MM.1S (cell line): Measurements from ENCODE around the gene FAM217A.

ENCODE experiments used
- EZH2 ChIP-seq: fragments of 300-600 bp; sonication (generic); optimal IDR thresholded peaks from 2 replicates; pipeline ENCODE3; 2017; ENCODE audit warnings: low read depth, mild to moderate bottlenecking, antibody characterized with exemption, low read length, mixed read lengths
- TF ChIP-seq, protein P1 (sequence below): fragments of 300-600 bp; sonication (generic); IDR thresholded peaks from 2 replicates; pipeline ENCODE4 v1.5.1; 2016; ENCODE audit warnings: antibody characterized with exemption, low read length, mixed read lengths

GRCh38 chr6:4069199-4069598, 9.7 kb downstream of the FAM217A start:
- TF ChIP-seq, protein P1, sequence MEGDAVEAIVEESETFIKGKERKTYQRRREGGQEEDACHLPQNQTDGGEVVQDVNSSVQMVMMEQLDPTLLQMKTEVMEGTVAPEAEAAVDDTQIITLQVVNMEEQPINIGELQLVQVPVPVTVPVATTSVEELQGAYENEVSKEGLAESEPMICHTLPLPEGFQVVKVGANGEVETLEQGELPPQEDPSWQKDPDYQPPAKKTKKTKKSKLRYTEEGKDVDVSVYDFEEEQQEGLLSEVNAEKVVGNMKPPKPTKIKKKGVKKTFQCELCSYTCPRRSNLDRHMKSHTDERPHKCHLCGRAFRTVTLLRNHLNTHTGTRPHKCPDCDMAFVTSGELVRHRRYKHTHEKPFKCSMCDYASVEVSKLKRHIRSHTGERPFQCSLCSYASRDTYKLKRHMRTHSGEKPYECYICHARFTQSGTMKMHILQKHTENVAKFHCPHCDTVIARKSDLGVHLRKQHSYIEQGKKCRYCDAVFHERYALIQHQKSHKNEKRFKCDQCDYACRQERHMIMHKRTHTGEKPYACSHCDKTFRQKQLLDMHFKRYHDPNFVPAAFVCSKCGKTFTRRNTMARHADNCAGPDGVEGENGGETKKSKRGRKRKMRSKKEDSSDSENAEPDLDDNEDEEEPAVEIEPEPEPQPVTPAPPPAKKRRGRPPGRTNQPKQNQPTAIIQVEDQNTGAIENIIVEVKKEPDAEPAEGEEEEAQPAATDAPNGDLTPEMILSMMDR, result no peak
- TF ChIP-seq EZH2, result no peak
